SK-N-SH (cell line): ENCODE measurements around the gene TOR2A. TPM values are rescaled to one million over a fixed set of nuclear protein-coding genes. Genes with fewer than 3 reads are reported as not detected.
"Not testable (repeated sequence)": the region's sequence is repeated elsewhere in the genome, so short reads cannot be mapped to it uniquely, and the experiment has no call there.

Experiments used
- CTCF ChIA-PET: fragments of 300-600, 350-600 bp; formaldehyde crosslinking; extraction: SDS; loops from one replicate; lab custom pipeline; 2021; lab: Yijun Ruan, JAX
- POLR2A ChIA-PET: fragments of 350-600 bp; sonication (Branson Sonifier 250); formaldehyde crosslinking; extraction: SDS; loops from one replicate; lab custom pipeline; 2020; ENCODE audit warnings: antibody characterized with exemption, inconsistent platforms; lab: Yijun Ruan, JAX
- DNase-seq: peaks from one replicate; pipeline ENCODE4 v3.0.0; 2012
- H2AFZ ChIP-seq: fragments of 200-600 bp; sonication (generic); 2 replicates; pipeline ENCODE4 v1.8.1; 2016; ENCODE audit warnings: antibody characterized with exemption, mild to moderate bottlenecking, low read depth
- H3F3A ChIP-seq: fragments of 200-600 bp; sonication (generic); replicated peaks from 2 replicates; pipeline ENCODE3; 2016; ENCODE audit warnings: antibody characterized with exemption, mild to moderate bottlenecking; ENCODE audit not compliant: insufficient read depth
- H3K27ac ChIP-seq, 2 experiments: fragments of 200-500 bp in 1 of 2; fragments of 200-600 bp in 1 of 2; sonication (Bioruptor generic) in 1 of 2; sonication (generic), shearing (Covaris generic) in 1 of 2; 2 replicates each; pipeline versions ENCODE4 v1.5.1 to v1.6.1; 2014 to 2016; ENCODE audit warnings: low read depth in 2 of 2, inconsistent platforms in 1 of 2, low read length in 1 of 2, mild to moderate bottlenecking in 1 of 2, mixed read lengths in 1 of 2
- H3K27me3 ChIP-seq: fragments of 200-600 bp; sonication (generic), shearing (Covaris generic); 2 replicates; pipeline ENCODE4 v1.6.1; 2016; ENCODE audit warnings: mixed run types; ENCODE audit not compliant: insufficient read depth
- H3K36me3 ChIP-seq, 2 experiments: fragments of 200-500 bp in 1 of 2; fragments of 200-600 bp in 1 of 2; sonication (Bioruptor generic) in 1 of 2; sonication (generic) in 1 of 2; replicated peaks in 1 of 2; 2 replicates each; pipeline versions ENCODE3 to v1.5.1; 2014 to 2016; ENCODE audit warnings: low read length in 1 of 2, mild to moderate bottlenecking in 1 of 2; ENCODE audit not compliant: insufficient read depth in 2 of 2, control insufficient read depth in 1 of 2
- H3K4me1 ChIP-seq, 2 experiments: fragments of 200-500 bp in 1 of 2; fragments of 200-600 bp in 1 of 2; sonication (Bioruptor generic) in 1 of 2; sonication (generic), shearing (Covaris generic) in 1 of 2; 2 replicates each; pipeline versions ENCODE4 v1.5.1 to v1.6.1; 2014 to 2016; ENCODE audit warnings: low read depth in 1 of 2, low read length in 1 of 2, mixed run types in 1 of 2; ENCODE audit not compliant: insufficient read depth in 2 of 2, control insufficient read depth in 1 of 2
- H3K4me2 ChIP-seq: fragments of 200-600 bp; sonication (generic), shearing (Covaris generic); 2 replicates; pipeline ENCODE4 v1.6.1; 2017; ENCODE audit warnings: mixed run types
- H3K4me3 ChIP-seq, 2 experiments: fragments of 200-500 bp in 1 of 2; fragments of 200-600 bp in 1 of 2; sonication (Bioruptor generic) in 1 of 2; sonication (generic), shearing (Covaris generic) in 1 of 2; 2 replicates each; pipeline versions ENCODE4 v1.5.1 to v1.8.1; 2014 to 2016; ENCODE audit warnings: low read depth in 2 of 2, inconsistent platforms in 1 of 2, low read length in 1 of 2, mild to moderate bottlenecking in 1 of 2, mixed read lengths in 1 of 2, moderate library complexity in 1 of 2
- H3K79me2 ChIP-seq: fragments of 200-600 bp; sonication (generic); 2 replicates; pipeline ENCODE4 v1.8.1; 2017; ENCODE audit warnings: mild to moderate bottlenecking; ENCODE audit not compliant: insufficient read depth
- H3K9ac ChIP-seq: fragments of 200-600 bp; sonication (generic); 2 replicates; pipeline ENCODE4 v1.6.1; 2017; ENCODE audit warnings: mixed run types
- H3K9me2 ChIP-seq: fragments of 200-600 bp; sonication (generic); 2 replicates; pipeline ENCODE4 v1.6.1; 2017; ENCODE audit warnings: mixed run types
- H3K9me3 ChIP-seq: fragments of 200-600 bp; sonication (generic); 2 replicates; pipeline ENCODE4 v1.6.1; 2017; ENCODE audit warnings: mixed run types, mild to moderate bottlenecking, moderate library complexity
- H4K20me1 ChIP-seq: fragments of 200-600 bp; sonication (generic); 2 replicates; pipeline ENCODE4 v1.6.1; 2017; ENCODE audit warnings: mild to moderate bottlenecking, mixed run types; ENCODE audit not compliant: insufficient read depth
- GATA2 ChIP-seq: sonication (generic); formaldehyde crosslinking; IDR thresholded peaks from 2 replicates; pipeline ENCODE4 v1.5.0; 2020; ENCODE audit warnings: mild to moderate bottlenecking, missing genetic modification reagents
- POLR2AphosphoS5 ChIP-seq: IDR thresholded peaks from 2 replicates; pipeline ENCODE4 v1.6.1; 2012; ENCODE audit warnings: low read depth, low read length
- RXRA ChIP-seq: IDR thresholded peaks from 2 replicates; pipeline ENCODE4 v1.4.0; 2012; ENCODE audit warnings: low read depth, mild to moderate bottlenecking, borderline replicate concordance
- TAF1 ChIP-seq: IDR thresholded peaks from 2 replicates; pipeline ENCODE4 v1.6.1; 2012; ENCODE audit warnings: low read depth, mild to moderate bottlenecking, low read length, moderate library complexity, borderline replicate concordance
- WGBS: methylation state at CpG from one replicate; pipeline ENCODE4 v1.1.6; 2017; ENCODE audit warnings: low lambda C conversion rate; 5-methylcytosine and 5-hydroxymethylcytosine counted together
- polyA plus RNA-seq, 3 experiments: library from polyadenylated mRNA; depleted of rRNA; stranded (reverse); fragments of >200 nt; gene quantifications; 2 replicates each; pipeline ENCODE4 v1.2.3, GENCODE V29; 2012
- TF ChIP-seq, protein P1 (sequence below): IDR thresholded peaks from 2 replicates; pipeline ENCODE4 v1.4.0; 2012; ENCODE audit warnings: low read depth

The TOR2A gene
- polyA plus RNA-seq, 1 of the 3 experiments (the other 2 are of a cell fraction), result 17.2 TPM

DNA sequence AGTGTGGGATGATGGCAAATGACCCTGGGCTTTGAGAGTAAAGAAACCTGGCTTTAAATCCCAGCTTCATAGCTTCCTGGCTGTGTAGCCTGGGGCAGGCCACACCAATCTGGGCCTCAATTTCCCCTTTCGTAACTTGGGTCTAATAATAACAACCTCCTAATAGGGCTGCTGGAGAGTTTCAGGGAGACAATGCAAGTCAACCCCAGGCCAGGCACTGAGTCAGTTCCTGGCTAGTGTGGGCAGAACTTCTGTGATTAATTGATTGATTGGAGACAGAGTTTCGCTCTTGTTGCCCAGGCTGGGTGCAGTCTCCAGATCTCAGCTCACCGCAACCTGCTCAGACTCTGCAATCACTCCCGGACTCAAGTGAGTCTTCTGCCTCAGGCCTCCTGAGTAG lies 46.7 kb upstream of the TOR2A start:
- H3K9me2 ChIP-seq, result no peaks in the 10 kb centered on the region
- no peak overlapping the region for H2AFZ ChIP-seq
- H3K4me1 ChIP-seq, result peaks cover 0 to 21% of the 10 kb centered on the region in 2 experiments; a peak in 2 of 4 replicates
- TF ChIP-seq TAF1 (no peak), RXRA (no peak)
- TF ChIP-seq, protein P1, sequence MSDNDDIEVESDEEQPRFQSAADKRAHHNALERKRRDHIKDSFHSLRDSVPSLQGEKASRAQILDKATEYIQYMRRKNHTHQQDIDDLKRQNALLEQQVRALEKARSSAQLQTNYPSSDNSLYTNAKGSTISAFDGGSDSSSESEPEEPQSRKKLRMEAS, result no peak
- no peak overlapping the region for H3K4me3 ChIP-seq
- no peak for DNase-seq
- H3K9me3 ChIP-seq, result no peaks in the 10 kb centered on the region
- H3K27me3 ChIP-seq, result no peaks in the 10 kb centered on the region
- POLR2A ChIA-PET, result no interaction called here
- peaks cover under 1% of the 10 kb centered on the region in 2 experiments for H3K36me3 ChIP-seq
- H3K27ac ChIP-seq, result no peak overlapping the region
- H3K79me2 ChIP-seq, result peaks cover 9% of the 10 kb centered on the region
- H3F3A ChIP-seq, result no peaks in the 10 kb centered on the region
- H4K20me1 ChIP-seq, result peaks cover 6% of the 10 kb centered on the region
- 90% methylated on average over 3 of the region's 4 CpGs for WGBS
- CTCF ChIA-PET, result interaction anchor here (0.9 to 4.5 kb wide), 5 partner anchors 15 to 89 kb away, joined by 3 to 23 read pairs (median 5); partner anchors contain the start of gene TOR2A
- no peak overlapping the region for H3K9ac ChIP-seq
- H3K4me2 ChIP-seq, result no peak overlapping the region

DNA sequence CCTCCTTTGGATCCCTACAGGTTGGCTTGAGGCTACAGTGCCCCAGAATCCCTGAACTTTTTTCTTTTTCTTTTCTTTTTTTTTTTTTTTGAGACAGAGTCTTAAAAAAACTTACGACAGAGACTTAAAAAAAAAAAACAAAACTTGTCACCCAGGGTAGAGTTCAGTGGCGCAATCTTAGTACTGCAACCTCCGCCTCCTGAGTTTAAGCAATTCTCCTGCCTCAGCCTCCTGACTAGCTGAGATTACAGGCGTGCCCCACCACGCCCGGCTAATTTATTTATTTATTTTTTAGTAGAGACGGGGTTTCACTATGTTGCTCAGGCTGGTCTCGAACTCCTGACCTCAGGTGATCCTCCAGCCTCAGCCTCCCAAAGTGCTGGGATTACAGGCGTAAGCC lies 45.8 kb upstream of the TOR2A start:
- H3K36me3 ChIP-seq, H3K4me3 ChIP-seq, DNase-seq, H3K4me2 ChIP-seq, H3K9me3 ChIP-seq, H3F3A ChIP-seq, H4K20me1 ChIP-seq, H3K27me3 ChIP-seq, H2AFZ ChIP-seq, H3K9me2 ChIP-seq, H3K79me2 ChIP-seq, H3K27ac ChIP-seq, H3K9ac ChIP-seq: not testable (repeated sequence)
- 88% methylated on average over 9 of the region's 9 CpGs for WGBS
- ChIA-PET POLR2A (interaction anchor here (1.2 kb wide), 1 partner anchor 25 kb away, joined by 3 read pairs; no protein-coding TSS in a partner anchor), CTCF (interaction anchor here (0.9 to 4.5 kb wide), 4 partner anchors 16 to 192 kb away, joined by 3 to 23 read pairs (median 13); partner anchors contain the start of gene TOR2A)
- H3K4me1 ChIP-seq, result peaks cover 0 to 21% of the 10 kb centered on the region in 2 experiments; a peak in 1 of 4 replicates

DNA sequence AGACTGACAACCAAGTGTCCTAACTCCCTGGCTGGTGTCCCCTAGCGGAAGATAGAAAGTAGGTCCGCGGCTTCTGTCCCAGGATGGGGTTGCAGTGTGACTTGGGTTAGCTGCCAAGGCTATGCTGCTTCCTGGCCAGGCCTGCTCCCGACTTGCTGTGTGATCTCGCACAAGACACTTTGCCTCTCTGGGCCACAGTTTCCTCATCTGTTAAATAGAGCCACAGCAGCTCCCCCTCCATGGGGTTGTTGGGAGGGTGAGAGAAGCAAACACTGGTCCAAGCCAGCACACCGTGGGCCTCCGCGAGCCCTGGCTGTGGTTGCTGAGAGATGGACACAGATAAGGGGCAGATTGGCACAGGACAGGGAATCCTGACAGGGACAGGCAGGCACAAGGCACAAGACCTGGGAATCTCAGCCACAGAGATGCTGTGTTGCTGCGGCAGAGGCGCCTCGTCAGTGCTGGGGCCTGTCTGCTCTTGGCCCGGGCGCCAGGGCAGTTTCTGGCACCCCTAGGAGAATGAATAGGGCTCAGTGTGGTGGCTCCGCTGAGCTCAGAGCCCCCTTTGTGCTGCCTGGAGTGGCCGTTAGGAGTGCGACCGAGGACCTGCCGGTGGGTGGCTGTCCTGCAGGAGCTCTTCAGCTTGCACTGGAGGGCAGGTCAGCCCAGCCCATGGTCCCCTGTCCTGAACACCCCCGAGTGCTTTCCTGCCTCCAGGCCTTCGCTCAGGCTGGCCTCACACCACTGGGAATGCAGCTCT lies 45.2 kb upstream of the TOR2A start:
- Histone ChIP-seq H3K27me3 (no peaks in the 10 kb centered on the region), H2AFZ (no peak overlapping the region), H3K4me1 (peaks cover 0 to 21% of the 10 kb centered on the region in 2 experiments; a peak in 1 of 4 replicates), H3F3A (no peaks in the 10 kb centered on the region), H3K36me3 (no peaks in the 10 kb centered on the region), H3K27ac (no peak overlapping the region), H3K4me2 (no peak overlapping the region), H3K4me3 (no peak overlapping the region)
- CTCF ChIA-PET, result interaction anchor here (0.9 to 4.5 kb wide), 5 partner anchors 13 to 191 kb away, joined by 3 to 23 read pairs (median 7); partner anchors contain the start of gene TOR2A
- POLR2A ChIA-PET, result interaction anchor here (1.2 kb wide), 1 partner anchor 24 kb away, joined by 3 read pairs; no protein-coding TSS in a partner anchor
- TF ChIP-seq GATA2 (CRISPR knock-in tag) (peak; percentile 73), POLR2AphosphoS5 (no peak)
- TF ChIP-seq, all 33 proteins: peak for 1
- WGBS, result 57% methylated on average over 8 of the region's 20 CpGs
- Histone ChIP-seq H4K20me1 (no peaks in the 10 kb centered on the region), H3K9me2 (no peaks in the 10 kb centered on the region), H3K79me2 (no peaks in the 10 kb centered on the region), H3K9me3 (no peaks in the 10 kb centered on the region), H3K9ac (no peak overlapping the region)
- DNase-seq, result peak; percentile 56
